GM18951 (cell line): Measurements from ENCODE around the gene PRR35.
A peak's percentile ranks its signal among the peaks of the same experiment; 100 is the strongest.

Source experiments
- POLR2A ChIP-seq: IDR thresholded peaks from 4 replicates; pipeline ENCODE4 v1.6.1; 2011; ENCODE audit warnings: mild to moderate bottlenecking; ENCODE audit not compliant: insufficient read length, insufficient read depth; ENCODE audit errors: extremely low read depth
- in situ Hi-C: fragments of 300-500 bp; cut with MboI; formaldehyde crosslinking; loops from one replicate; pipeline ENCODE4 v1.12.0; 2022; ENCODE audit warnings: low sequenced_read_pairs, mixed read lengths, inconsistent platforms; ENCODE audit not compliant: unreplicated experiment

PRR35 gene

GRCh38 chr16:567373-568256, 7.4 kb downstream of the PRR35 start:
- in situ Hi-C loops, result no loop called here

GRCh38 chr16:568401-569258, 8.4 kb downstream of the PRR35 start:
- no peak for TF ChIP-seq POLR2A
- in situ Hi-C loops, result no loop called here

More at GRCh38 chr16:567373-568256, 7.4 kb downstream of the PRR35 start:
- TF ChIP-seq POLR2A, result no peak

- TF ChIP-seq POLR2A, result peak; percentile 60
- in situ Hi-C loops, result no loop called here
Observed at GRCh38 chr16:569445-570254, 9.5 kb downstream of the PRR35 start, which contains the start of gene PIGQ. TSS of gene PIGQ (plus strand) at chr16:569968. CDS start at chr16:574075, 4,107 bp downstream.

GRCh38 chr16:572865-573650, 12.9 kb downstream of the PRR35 start:
- in situ Hi-C loops, result no loop called here
- no peak for TF ChIP-seq POLR2A

GRCh38 chr16:574021-574760, 14.0 kb downstream of the PRR35 start:
- in situ Hi-C loops, result no loop called here
- TF ChIP-seq POLR2A, result no peak

GRCh38 chr16:575354-576196, 15.4 kb downstream of the PRR35 start:
- in situ Hi-C loops, result no loop called here
- TF ChIP-seq POLR2A, result no peak

GRCh38 chr16:576197-576822, 16.1 kb downstream of the PRR35 start:
- TF ChIP-seq POLR2A, result no peak
- in situ Hi-C loops, result no loop called here

GRCh38 chr16:576823-577201, 16.6 kb downstream of the PRR35 start:
- in situ Hi-C loops, result no loop called here
- no peak for TF ChIP-seq POLR2A

GRCh38 chr16:577796-578195, 17.6 kb downstream of the PRR35 start:
- TF ChIP-seq POLR2A, result no peak
- in situ Hi-C loops, result no loop called here

- in situ Hi-C loops, result no loop called here
- TF ChIP-seq POLR2A, result no peak
Observed at GRCh38 chr16:578232-578869, 18.2 kb downstream of the PRR35 start.
